Sigmoid colon (tissue), 4 donors: Measurements from ENCODE around the gene ERRFI1.

Source experiments
- CTCF ChIP-seq, 4 experiments: fragments of 450-650 bp in 3 of 4; fragments of 200-600 bp in 1 of 4; IDR thresholded peaks; one replicate each; pipeline ENCODE4 v1.5.1; 2016 to 2019; ENCODE audit warnings: antibody characterized with exemption in 4 of 4, mild to moderate bottlenecking in 3 of 4, moderate library complexity in 2 of 4
- EP300 ChIP-seq, 4 donors: sonication (generic); formaldehyde crosslinking; IDR thresholded peaks; one replicate each; pipeline ENCODE4 v1.6.1; 2017; ENCODE audit warnings: antibody characterized with exemption in 4 of 4
- POLR2A ChIP-seq, 2 donors: fragments of 450-650 bp; IDR thresholded peaks; one replicate each; pipeline ENCODE4 v1.6.1; 2016; ENCODE audit warnings: antibody characterized with exemption in 2 of 2, mild to moderate bottlenecking in 2 of 2, moderate library complexity in 2 of 2
- POLR2AphosphoS5 ChIP-seq, 4 donors: sonication (generic); formaldehyde crosslinking; IDR thresholded peaks; one replicate each; pipeline ENCODE4 v1.6.1; 2017; ENCODE audit warnings: antibody characterized with exemption in 4 of 4

- TF ChIP-seq CTCF (IDR thresholded peaks at IDR 0.05) (no peak), POLR2A (IDR thresholded peaks at IDR 0.05) (no peak), POLR2AphosphoS5 (IDR thresholded peaks at IDR 0.05) (no peak), EP300 (IDR thresholded peaks at IDR 0.05) (no peak)
Observed at GRCh38 chr1:7967651-7968050, 58.5 kb downstream of the ERRFI1 start.
